Activated T-cell treated with anti-CD3 and anti-CD28 coated beads, Interleukin-2, amount 50 U/mL, for 24 hours (primary cell): ENCODE data around the gene SEC14L6.

Experiments
- DNase-seq: peaks from one replicate; pipeline ENCODE4 v3.0.0-alpha.2; 2020
- H3K27ac Mint-ChIP-seq: 2 replicates; pipeline ENCODE4 v1.8.0; 2020; ENCODE audit warnings: mild to moderate bottlenecking, mixed read lengths
- H3K27me3 Mint-ChIP-seq: 2 replicates; pipeline ENCODE4 v1.8.0; 2020; ENCODE audit warnings: mixed read lengths
- H3K36me3 Mint-ChIP-seq: 2 replicates; pipeline ENCODE4 v1.8.0; 2020; ENCODE audit warnings: low read depth, mixed read lengths
- H3K4me1 Mint-ChIP-seq: 2 replicates; pipeline ENCODE4 v1.8.0; 2020; ENCODE audit warnings: low read depth, mixed read lengths
- H3K4me3 Mint-ChIP-seq: 2 replicates; pipeline ENCODE4 v1.8.0; 2020; ENCODE audit warnings: mild to moderate bottlenecking, moderate library complexity, mixed read lengths
- H3K9me3 Mint-ChIP-seq: 2 replicates; pipeline ENCODE4 v1.8.0; 2020; ENCODE audit warnings: mixed read lengths

SEC14L6 gene

DNA sequence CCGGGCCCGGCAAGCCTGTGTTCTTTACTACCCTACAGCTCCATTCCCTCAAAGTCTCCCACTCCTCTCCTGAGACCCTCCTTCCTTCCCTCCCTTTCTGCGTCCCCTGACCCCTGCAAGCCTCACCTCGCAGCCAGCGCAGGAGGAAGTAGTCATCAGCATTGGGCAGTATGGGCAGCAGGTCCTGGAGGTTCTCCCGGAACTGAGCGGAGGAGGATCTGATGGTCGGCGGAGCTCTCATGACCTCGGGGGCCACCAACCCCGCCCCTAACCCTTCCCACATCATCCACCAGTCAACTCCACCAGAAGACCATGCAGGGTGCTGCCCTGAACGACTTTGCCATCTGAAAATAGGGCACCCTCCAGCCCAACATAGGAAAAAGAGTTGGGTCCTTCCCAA lies 43.0 kb downstream of the SEC14L6 start:
- no peak overlapping the region for H3K4me3 Mint-ChIP-seq

DNA sequence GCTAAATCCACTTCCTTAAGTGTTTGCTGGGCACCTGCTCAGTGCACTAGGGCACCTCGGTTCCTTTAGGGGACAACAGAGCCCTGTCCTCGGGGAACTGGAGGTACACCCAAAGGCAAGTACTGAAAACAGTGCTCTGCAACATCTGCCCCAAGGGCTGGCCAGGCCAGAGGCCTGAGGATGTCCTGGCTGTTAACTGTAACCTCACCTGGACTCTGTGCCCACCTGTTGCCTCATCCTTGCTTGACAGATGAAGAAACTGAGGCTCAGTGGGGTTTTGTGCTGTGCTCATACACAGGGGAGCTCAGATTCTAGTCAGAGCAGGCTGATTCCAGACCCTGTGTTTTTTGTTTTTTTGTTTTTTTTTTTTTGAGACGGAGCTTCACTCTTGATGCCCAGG lies 43.6 kb downstream of the SEC14L6 start:
- Mint-ChIP-seq H3K36me3 (no peaks in the 10 kb centered on the region), H3K4me1 (peaks cover 2% of the 10 kb centered on the region), H3K27ac (no peak overlapping the region), H3K27me3 (peaks cover 35% of the 10 kb centered on the region), H3K9me3 (no peaks in the 10 kb centered on the region), H3K4me3 (no peak overlapping the region)
- no peak for DNase-seq

More for the DNA sequence above, 43.0 kb downstream of the SEC14L6 start:
- DNase-seq = no peak
- H3K27ac Mint-ChIP-seq = no peak overlapping the region
- no peaks in the 10 kb centered on the region for H3K36me3 Mint-ChIP-seq
- peaks cover 2% of the 10 kb centered on the region for H3K4me1 Mint-ChIP-seq
- H3K9me3 Mint-ChIP-seq = no peaks in the 10 kb centered on the region
- H3K27me3 Mint-ChIP-seq = peaks cover 38% of the 10 kb centered on the region

DNA sequence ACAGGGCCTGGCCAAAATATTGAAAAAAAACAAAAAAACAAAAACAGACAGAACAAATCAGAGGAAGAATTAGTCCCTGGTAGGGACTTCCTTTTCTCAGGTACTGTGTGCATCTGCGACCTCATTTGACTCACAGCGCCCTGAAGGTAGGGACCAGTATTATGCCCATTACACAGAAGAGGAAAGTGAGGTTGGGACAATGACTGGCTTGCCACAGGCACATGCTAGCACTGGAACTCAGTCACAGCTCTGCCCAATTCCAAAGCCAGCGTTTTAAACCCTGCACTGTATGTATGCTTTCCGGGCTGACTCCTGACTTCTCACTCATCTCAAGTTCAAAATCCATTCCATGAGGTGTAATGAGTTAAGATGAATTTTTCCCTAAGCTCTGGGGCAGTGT lies 44.4 kb downstream of the SEC14L6 start:
- peaks cover 2% of the 10 kb centered on the region for H3K4me1 Mint-ChIP-seq
- H3K27ac Mint-ChIP-seq = no peak overlapping the region
- H3K36me3 Mint-ChIP-seq = no peaks in the 10 kb centered on the region
- H3K27me3 Mint-ChIP-seq = peaks cover 35% of the 10 kb centered on the region
- DNase-seq = no peak
- H3K9me3 Mint-ChIP-seq = no peaks in the 10 kb centered on the region
- H3K4me3 Mint-ChIP-seq = no peak overlapping the region

DNA sequence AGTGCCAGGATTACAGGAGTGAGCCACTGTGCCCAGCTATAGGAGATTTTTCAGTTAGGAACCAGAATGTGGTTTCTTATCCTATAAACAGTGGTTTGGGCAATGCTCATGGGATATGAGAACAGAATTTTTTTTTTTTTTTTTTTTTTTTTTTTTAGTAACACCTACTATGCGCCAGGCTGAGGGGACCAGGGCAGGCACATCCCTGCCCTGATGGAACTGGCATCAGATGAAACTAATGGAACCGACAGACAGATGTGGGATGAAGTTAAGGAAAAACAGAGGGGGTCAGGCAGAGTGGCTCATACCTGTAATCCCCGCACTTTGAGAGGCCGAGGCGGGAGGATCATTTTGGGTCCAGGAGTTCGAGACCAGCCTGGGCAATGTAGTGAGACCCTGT lies 45.9 kb downstream of the SEC14L6 start:
- Mint-ChIP-seq H3K27ac (no peak overlapping the region), H3K9me3 (no peaks in the 10 kb centered on the region)

DNA sequence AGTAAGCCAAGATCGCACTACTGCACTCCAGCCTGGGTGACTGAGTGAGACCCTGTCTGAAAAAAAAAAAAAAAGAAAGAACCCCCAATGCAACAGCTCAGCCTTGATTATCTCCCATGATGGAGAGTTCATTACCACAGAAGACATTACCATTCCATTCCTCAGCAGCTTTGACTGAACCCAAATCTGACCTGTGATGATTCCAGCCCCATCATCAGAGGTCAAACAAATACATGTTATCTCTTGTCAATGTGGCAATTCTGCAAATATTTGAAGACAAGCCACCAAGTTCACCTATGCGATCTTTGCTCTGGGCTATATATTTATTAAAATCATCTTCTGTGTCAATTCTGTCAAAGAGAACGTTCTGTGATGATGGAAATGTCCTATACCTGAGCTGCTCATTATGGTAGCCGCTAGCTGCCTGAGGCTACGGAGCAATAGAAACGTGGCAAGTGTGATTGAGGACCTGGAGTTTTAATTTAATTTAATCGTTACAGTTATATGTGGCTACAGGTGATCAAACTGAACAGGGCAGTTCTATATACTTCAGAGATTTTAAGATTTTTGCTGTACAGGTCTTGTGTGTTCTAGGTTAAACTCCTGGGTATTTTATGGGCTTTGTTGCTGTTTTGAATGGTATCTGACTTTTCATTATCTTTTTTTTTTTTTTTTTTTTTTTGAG lies 48.9 kb downstream of the SEC14L6 start:
- no peak for DNase-seq
- no peaks in the 10 kb centered on the region for H3K36me3 Mint-ChIP-seq
- no peak overlapping the region for H3K27ac Mint-ChIP-seq
- no peaks in the 10 kb centered on the region for H3K9me3 Mint-ChIP-seq
- no peak overlapping the region for H3K4me3 Mint-ChIP-seq
- H3K27me3 Mint-ChIP-seq = peaks cover 6% of the 10 kb centered on the region
- no peaks in the 10 kb centered on the region for H3K4me1 Mint-ChIP-seq

More for the DNA sequence above, 45.9 kb downstream of the SEC14L6 start:
- H3K4me1 Mint-ChIP-seq = peaks cover 2% of the 10 kb centered on the region
- H3K36me3 Mint-ChIP-seq = no peaks in the 10 kb centered on the region
- no peak overlapping the region for H3K4me3 Mint-ChIP-seq
- peaks cover 29% of the 10 kb centered on the region for H3K27me3 Mint-ChIP-seq
- no peak for DNase-seq

DNA sequence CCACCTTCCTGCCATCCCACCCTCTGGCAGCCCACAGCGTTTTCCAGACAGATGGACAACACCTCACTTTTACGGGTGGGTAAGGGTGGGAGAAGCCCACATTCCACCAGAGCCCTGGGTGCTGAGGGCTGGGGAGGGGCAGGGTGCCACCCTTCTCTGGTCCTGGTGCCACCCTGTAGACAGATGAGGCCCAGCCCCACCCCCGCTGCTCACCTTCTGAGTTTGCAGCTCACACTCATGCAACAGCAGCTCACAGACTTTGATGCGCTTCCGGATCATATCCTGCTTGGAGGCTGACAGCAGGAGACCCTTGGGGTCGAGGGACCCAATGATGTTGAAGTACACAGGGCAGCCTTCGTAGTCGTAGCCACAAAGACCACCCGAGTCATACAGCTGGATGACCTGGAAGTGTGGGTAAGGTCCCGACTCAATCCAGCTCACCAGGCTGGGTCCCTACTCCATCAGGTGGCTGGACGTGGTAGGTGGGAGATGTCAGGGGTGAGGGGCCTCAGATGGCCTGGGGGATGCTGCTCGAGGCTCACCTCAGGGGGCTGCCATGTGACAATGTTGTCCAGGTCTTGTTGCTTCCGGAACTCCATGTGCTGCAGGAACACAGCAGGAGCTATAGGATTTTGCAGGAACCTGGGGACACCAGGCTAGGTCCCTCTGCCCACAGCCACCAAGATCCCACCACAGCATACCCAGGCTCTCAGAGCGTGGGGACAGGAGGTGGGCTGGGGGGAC lies 51.3 kb downstream of the SEC14L6 start:
- Mint-ChIP-seq H3K27ac (no peak overlapping the region), H3K9me3 (no peaks in the 10 kb centered on the region), H3K4me3 (no peak overlapping the region), H3K36me3 (no peaks in the 10 kb centered on the region), H3K4me1 (no peaks in the 10 kb centered on the region), H3K27me3 (peaks cover 9% of the 10 kb centered on the region)
- DNase-seq = no peak

DNA sequence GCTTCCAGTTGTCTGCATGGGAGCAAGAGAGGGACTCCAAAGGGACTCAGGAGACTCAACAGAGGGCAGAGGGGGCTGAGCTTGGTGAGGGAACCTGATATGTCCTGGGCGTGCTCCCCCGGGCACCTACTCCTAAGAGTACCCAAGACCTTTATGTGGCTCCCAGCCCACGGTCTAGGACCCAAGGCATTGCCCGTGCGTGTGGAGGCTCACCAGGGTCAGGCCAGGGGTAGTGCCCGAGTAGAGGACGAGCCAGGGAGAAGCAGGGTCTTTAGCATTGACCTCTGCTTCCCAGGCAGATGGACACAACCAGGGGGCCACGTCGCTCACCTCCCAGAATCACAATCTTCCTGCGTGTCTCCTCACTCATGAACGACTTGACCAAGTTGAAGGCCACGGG lies 54.4 kb downstream of the SEC14L6 start:
- Mint-ChIP-seq H3K27me3 (peaks cover 9% of the 10 kb centered on the region), H3K4me3 (no peak overlapping the region), H3K9me3 (no peaks in the 10 kb centered on the region), H3K4me1 (no peaks in the 10 kb centered on the region), H3K27ac (no peak overlapping the region), H3K36me3 (no peaks in the 10 kb centered on the region)
- DNase-seq = no peak

DNA sequence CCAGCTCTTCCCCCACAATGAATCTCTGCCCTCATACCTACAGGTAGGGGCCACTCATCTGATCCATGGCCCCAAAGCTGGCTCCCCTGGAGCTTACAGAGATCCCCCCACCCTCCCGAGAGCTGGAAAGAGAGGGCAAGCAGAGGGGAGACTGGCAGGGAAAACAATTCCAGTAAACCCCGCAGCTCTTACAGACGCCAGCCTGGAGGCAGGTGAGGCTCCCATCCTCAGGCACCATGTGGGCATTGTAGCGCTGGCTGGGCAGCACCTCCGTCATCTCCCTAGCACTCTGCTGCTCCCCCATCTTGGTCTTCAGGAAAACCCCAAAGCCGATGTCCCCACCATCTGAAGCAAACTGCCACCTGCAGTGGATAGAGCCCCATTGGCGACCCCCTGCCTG lies 55.2 kb downstream of the SEC14L6 start:
- no peak overlapping the region for H3K4me3 Mint-ChIP-seq
- no peak for DNase-seq
- H3K27me3 Mint-ChIP-seq = peaks cover 9% of the 10 kb centered on the region
- H3K9me3 Mint-ChIP-seq = no peaks in the 10 kb centered on the region
- no peaks in the 10 kb centered on the region for H3K4me1 Mint-ChIP-seq
- H3K36me3 Mint-ChIP-seq = no peaks in the 10 kb centered on the region
- no peak overlapping the region for H3K27ac Mint-ChIP-seq

DNA sequence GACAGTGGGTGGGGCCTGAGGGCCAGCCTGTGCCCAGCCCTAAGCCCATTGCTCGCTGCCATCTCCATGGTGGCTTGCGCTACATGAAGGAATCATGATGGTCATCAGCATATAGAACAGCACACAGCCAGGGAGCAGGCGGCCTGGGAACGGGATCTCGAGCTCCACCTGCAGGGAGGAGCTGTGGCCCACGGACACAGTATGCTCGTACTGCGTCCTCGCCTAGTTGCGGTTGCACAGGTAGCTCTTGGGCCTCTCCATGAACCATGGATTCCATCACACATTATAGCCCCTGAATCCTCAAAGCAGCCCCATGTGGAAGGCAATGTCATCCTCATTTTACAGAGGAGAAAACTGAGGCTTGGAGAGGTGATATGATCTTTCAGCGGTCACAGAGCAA lies 56.1 kb downstream of the SEC14L6 start:
- Mint-ChIP-seq H3K27ac (no peak overlapping the region), H3K4me1 (no peaks in the 10 kb centered on the region), H3K4me3 (no peak overlapping the region), H3K36me3 (no peaks in the 10 kb centered on the region), H3K27me3 (peaks cover 9% of the 10 kb centered on the region), H3K9me3 (no peaks in the 10 kb centered on the region)
- DNase-seq = no peak

DNA sequence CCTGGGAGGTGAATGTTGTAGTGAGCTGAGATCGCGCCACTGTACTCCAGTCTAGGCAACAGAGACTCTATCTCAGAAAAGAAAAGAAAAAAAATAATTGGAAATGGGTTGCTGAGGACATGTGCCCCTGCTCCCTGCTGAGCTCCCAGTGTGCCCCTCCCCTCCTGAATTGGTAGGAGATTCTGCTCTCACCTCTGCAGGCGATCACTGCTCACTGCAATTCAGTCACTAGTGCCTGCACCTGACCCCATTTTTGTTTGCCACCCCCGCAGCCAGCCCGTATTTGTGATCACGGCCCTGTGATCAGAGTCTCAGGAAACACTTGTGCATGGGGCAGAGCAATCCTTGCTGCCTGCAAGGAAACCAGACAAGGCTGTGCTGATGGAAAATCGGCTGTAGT lies 58.4 kb downstream of the SEC14L6 start:
- H3K9me3 Mint-ChIP-seq = no peaks in the 10 kb centered on the region
- no peak overlapping the region for H3K27ac Mint-ChIP-seq
- no peaks in the 10 kb centered on the region for H3K4me1 Mint-ChIP-seq
- no peak overlapping the region for H3K4me3 Mint-ChIP-seq
- H3K36me3 Mint-ChIP-seq = no peaks in the 10 kb centered on the region
- no peak for DNase-seq
- H3K27me3 Mint-ChIP-seq = peaks cover 9% of the 10 kb centered on the region

DNA sequence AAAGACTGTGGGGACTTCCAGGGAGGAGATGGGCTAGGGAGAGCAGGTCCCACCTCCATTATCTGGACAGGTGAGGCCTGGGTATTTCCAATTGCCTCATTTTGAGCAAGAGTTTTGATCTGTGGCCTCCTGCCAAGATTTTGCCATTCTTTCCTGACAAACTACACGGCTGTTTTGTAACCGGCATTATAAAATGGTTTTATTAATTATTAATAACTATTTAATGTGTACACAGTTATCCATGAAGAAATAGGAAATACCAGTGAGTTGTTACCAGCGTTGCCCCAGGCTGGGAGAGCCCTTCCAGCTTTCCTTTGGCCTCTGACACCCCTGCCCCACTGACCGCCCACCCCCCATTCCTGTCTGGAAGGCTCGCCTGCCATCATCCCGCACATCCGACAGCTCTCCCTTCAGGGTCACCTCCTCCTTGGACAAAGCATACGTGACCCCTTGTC lies 59.9 kb downstream of the SEC14L6 start:
- Mint-ChIP-seq H3K9me3 (no peaks in the 10 kb centered on the region), H3K27ac (no peak overlapping the region), H3K4me3 (no peak overlapping the region), H3K27me3 (peaks cover 4% of the 10 kb centered on the region), H3K36me3 (no peaks in the 10 kb centered on the region), H3K4me1 (no peaks in the 10 kb centered on the region)
- DNase-seq = no peak

DNA sequence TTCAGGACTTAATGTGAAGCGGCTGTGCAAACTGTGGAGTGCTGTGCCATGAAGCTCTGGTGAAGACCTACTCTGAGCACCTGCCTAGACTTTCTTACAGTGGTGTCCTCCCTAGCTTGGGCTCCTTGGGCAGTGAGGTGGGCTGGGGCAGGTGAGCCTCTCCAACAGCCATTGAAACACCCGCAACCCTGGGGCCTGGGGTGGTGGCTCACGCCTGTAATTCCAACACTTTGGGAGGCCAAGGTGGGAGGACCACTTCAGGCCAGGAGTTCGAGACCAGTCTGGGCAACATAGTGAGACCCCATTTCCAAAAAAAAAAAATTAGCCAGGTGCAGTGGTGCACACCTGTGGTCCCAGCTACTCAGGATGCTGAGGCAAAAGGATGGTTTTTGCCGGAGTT lies 60.4 kb downstream of the SEC14L6 start:
- no peak for DNase-seq
- no peaks in the 10 kb centered on the region for H3K9me3 Mint-ChIP-seq
- H3K27ac Mint-ChIP-seq = no peak overlapping the region
- no peaks in the 10 kb centered on the region for H3K4me1 Mint-ChIP-seq
- no peaks in the 10 kb centered on the region for H3K36me3 Mint-ChIP-seq
- H3K27me3 Mint-ChIP-seq = peaks cover 4% of the 10 kb centered on the region
- H3K4me3 Mint-ChIP-seq = no peak overlapping the region

DNA sequence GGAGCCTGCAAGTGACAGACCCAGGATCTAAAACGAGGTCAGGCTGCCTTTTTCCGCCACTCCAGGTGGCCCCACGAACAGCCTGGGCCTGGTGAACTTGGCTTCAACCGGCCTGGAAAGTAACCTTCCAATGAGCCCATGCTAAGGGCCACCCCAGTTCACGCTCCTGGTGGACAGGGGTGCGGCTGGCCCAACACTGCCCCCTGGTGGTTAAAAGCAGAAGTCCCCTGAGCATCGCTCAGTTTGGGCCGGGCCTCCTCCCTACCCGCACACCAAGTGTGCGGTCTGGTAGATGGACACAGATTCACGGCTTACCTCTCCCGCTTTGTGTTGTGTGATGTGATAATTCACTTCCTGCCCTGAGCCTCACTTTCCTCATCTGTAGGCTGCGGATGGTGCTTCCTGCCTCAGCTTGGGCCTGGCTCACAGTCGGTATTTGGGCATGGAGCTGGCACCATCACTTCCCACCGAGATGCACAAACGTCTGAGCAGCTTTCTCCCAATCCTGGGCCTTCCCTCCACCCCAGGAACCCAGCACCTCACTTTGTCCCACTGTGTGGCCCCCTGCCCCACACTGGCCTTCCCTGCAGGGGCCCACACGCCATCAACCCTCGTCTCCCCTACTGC lies 61.1 kb downstream of the SEC14L6 start:
- no peak overlapping the region for H3K27ac Mint-ChIP-seq
- no peaks in the 10 kb centered on the region for H3K4me1 Mint-ChIP-seq
- no peaks in the 10 kb centered on the region for H3K27me3 Mint-ChIP-seq
- peak; percentile 85 for DNase-seq
- H3K36me3 Mint-ChIP-seq = no peaks in the 10 kb centered on the region
- H3K4me3 Mint-ChIP-seq = no peak overlapping the region
- no peaks in the 10 kb centered on the region for H3K9me3 Mint-ChIP-seq

DNA sequence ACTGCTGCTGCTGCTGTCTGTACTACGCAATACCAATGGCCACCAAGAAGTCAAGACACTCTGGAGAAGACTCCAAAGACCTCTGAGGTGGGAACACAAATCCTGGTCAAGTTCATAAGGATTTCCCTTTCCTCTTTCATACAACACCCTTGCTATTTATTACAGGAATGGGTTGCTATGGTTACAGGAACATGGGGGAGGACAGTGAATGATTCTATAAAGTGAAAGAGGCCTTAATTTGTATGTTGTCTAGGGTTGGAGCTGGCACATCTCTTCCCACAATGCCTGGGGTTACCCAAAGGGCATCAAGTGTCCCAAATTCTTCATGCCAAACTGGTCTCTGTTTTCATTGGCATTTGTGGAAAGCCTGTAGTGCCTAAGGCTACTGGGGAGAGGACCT lies 63.4 kb downstream of the SEC14L6 start:
- Mint-ChIP-seq H3K4me3 (no peak overlapping the region), H3K4me1 (no peaks in the 10 kb centered on the region), H3K36me3 (no peaks in the 10 kb centered on the region), H3K27ac (no peak overlapping the region), H3K9me3 (no peaks in the 10 kb centered on the region), H3K27me3 (no peaks in the 10 kb centered on the region)
- no peak for DNase-seq

DNA sequence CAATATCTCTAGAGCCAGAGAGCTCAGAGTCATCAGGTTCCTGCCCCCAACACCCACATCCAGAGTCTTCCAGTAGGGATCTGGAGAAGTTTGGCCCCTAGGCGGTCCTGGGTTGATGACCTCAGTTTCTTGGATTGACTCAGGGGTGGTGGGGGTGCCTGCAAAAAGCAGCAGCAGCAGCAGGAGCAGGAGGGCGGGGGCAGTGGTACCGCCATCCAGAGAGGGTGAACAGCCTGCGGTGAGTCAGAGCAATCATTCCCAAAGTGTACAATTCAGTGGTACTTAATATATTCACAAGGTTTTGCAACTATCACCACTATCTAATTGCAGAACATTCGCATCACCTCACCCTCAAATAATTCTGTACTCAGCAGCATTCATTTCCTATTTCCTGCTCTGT lies 64.8 kb downstream of the SEC14L6 start:
- H3K27ac Mint-ChIP-seq = no peak overlapping the region
- H3K9me3 Mint-ChIP-seq = no peaks in the 10 kb centered on the region
- no peak overlapping the region for H3K4me3 Mint-ChIP-seq
- no peaks in the 10 kb centered on the region for H3K4me1 Mint-ChIP-seq
- no peaks in the 10 kb centered on the region for H3K27me3 Mint-ChIP-seq
- H3K36me3 Mint-ChIP-seq = no peaks in the 10 kb centered on the region
- DNase-seq = no peak
